ENCODE measurements around the gene BCL7B.
"Not testable (repeated sequence)": the region's sequence is repeated elsewhere in the genome, so short reads cannot be mapped to it uniquely, and the experiment has no call there.

DNA sequence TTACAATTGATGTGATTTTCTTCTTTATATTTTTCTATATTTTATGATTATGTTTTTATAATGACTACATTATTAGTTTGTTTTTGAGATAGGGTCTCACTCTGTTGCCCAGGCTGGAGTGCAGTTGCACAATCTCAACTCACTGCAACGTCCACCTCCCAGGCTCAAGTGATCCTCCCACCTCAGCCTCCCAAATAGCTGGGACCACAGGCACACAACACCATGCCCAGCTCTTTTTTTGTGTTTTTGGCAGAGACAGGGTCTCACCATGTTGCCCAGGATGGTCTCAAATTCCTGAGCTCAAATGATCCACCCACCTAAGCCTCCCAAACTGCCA, 31.4 kb downstream of the BCL7B start:
- TF ChIP-seq, protein P1, sequence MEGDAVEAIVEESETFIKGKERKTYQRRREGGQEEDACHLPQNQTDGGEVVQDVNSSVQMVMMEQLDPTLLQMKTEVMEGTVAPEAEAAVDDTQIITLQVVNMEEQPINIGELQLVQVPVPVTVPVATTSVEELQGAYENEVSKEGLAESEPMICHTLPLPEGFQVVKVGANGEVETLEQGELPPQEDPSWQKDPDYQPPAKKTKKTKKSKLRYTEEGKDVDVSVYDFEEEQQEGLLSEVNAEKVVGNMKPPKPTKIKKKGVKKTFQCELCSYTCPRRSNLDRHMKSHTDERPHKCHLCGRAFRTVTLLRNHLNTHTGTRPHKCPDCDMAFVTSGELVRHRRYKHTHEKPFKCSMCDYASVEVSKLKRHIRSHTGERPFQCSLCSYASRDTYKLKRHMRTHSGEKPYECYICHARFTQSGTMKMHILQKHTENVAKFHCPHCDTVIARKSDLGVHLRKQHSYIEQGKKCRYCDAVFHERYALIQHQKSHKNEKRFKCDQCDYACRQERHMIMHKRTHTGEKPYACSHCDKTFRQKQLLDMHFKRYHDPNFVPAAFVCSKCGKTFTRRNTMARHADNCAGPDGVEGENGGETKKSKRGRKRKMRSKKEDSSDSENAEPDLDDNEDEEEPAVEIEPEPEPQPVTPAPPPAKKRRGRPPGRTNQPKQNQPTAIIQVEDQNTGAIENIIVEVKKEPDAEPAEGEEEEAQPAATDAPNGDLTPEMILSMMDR (IDR thresholded peaks at IDR 0.05 in 2 of 3, conservative IDR thresholded peaks at IDR 0.05 in 1 of 3; ENCODE audit: borderline replicate concordance in 1 of 3, insufficient read depth in 1 of 3, low read depth in 2 of 3, low read length in 2 of 3), result not testable (repeated sequence)
- TF ChIP-seq POLR2A (IDR thresholded peaks at IDR 0.05; ENCODE audit: borderline replicate concordance, extremely low read depth, insufficient read depth, insufficient read length); SIN3A (IDR thresholded peaks at IDR 0.05; ENCODE audit: low read depth); POLR2AphosphoS5 (IDR thresholded peaks at IDR 0.05; ENCODE audit: low read depth, low read length); EZH2phosphoT487 (IDR thresholded peaks at IDR 0.05; ENCODE audit: borderline replicate concordance); YY1 (IDR thresholded peaks at IDR 0.05; ENCODE audit: extremely low read depth, insufficient replicate concordance, low read depth, low read length): not testable (repeated sequence)
